ENCODE data around the gene CNTNAP2. TPM values are rescaled to one million over a fixed set of nuclear protein-coding genes. Genes with fewer than 3 reads are reported as not detected.
A peak's percentile ranks its signal among the peaks of the same experiment; 100 is the strongest.

Gene CNTNAP2
- total and polyA plus RNA-seq, 2 experiments from 2014 or later, result not detected

- Histone ChIP-seq H3K36me3 (ENCODE audit: low read depth) (no peaks in the 10 kb centered on the region), H3K4me2 (ENCODE audit: unreplicated experiment) (no peak overlapping the region), H3K27me3 (replicated peaks; ENCODE audit: insufficient read depth) (no peaks in the 10 kb centered on the region), H3F3A (ENCODE audit: insufficient read depth) (no peaks in the 10 kb centered on the region), H3K79me2 (ENCODE audit: insufficient read depth) (no peaks in the 10 kb centered on the region), H3K9ac (no peak overlapping the region), H3K9me2 (ENCODE audit: insufficient read depth) (no peaks in the 10 kb centered on the region), H2AFZ (no peak overlapping the region), H3K4me3 (no peak overlapping the region), H3K4me1 (ENCODE audit: insufficient read depth) (0 out of 2 replicates have a peak, but pooled peaks cover 4% of the 10 kb centered on the region), H3K9me3 (ENCODE audit: low read depth) (no peaks in the 10 kb centered on the region), H4K20me1 (ENCODE audit: insufficient read depth) (no peaks in the 10 kb centered on the region), H3K27ac (no peak overlapping the region)
- in situ Hi-C loops (cut with MboI), result no loop called here
- peak; percentile 5 for DNase-seq
- WGBS, 2 experiments (ENCODE audit: low coverage in 1 of 2, low lambda C conversion rate in 2 of 2, missing lambda C conversion rate in 2 of 2), result 26 to 31% methylated on average over 6 of the region's 6 CpGs
- TF ChIP-seq EZH2 (IDR thresholded peaks at IDR 0.05; ENCODE audit: insufficient read depth, poor library complexity, severe bottlenecking), result no peak
- no peak for TF ChIP-seq EZH2phosphoT487 (IDR thresholded peaks at IDR 0.05; ENCODE audit: insufficient read depth, low read depth)
Measured at GRCh38 chr7:147483634-147484292, 1367.2 kb downstream of the CNTNAP2 start.

GRCh38 chr7:147485660-147486210, 1369.1 kb downstream of the CNTNAP2 start:
- no peak overlapping the region for H3K9ac ChIP-seq
- no peaks in the 10 kb centered on the region for H4K20me1 ChIP-seq (ENCODE audit: insufficient read depth)
- 0 out of 2 replicates have a peak, but pooled peaks cover 4% of the 10 kb centered on the region for H3K4me1 ChIP-seq (ENCODE audit: insufficient read depth)
- DNase-seq, result no peak
- H3K4me3 ChIP-seq, result no peak overlapping the region
- no peak overlapping the region for H2AFZ ChIP-seq
- no peaks in the 10 kb centered on the region for H3K36me3 ChIP-seq (ENCODE audit: low read depth)
- H3K27me3 ChIP-seq (replicated peaks; ENCODE audit: insufficient read depth), result no peaks in the 10 kb centered on the region
- H3K4me2 ChIP-seq (ENCODE audit: unreplicated experiment), result no peak overlapping the region
- in situ Hi-C loops (cut with MboI), result no loop called here
- H3K9me2 ChIP-seq (ENCODE audit: insufficient read depth), result no peaks in the 10 kb centered on the region
- H3K79me2 ChIP-seq (ENCODE audit: insufficient read depth), result no peaks in the 10 kb centered on the region
- TF ChIP-seq EZH2 (IDR thresholded peaks at IDR 0.05; ENCODE audit: insufficient read depth, poor library complexity, severe bottlenecking) (no peak), EZH2phosphoT487 (IDR thresholded peaks at IDR 0.05; ENCODE audit: insufficient read depth, low read depth) (no peak)
- no peaks in the 10 kb centered on the region for H3F3A ChIP-seq (ENCODE audit: insufficient read depth)
- no peaks in the 10 kb centered on the region for H3K9me3 ChIP-seq (ENCODE audit: low read depth)
- WGBS, 2 experiments (ENCODE audit: low coverage in 1 of 2, low lambda C conversion rate in 2 of 2, missing lambda C conversion rate in 2 of 2), result 33 to 36% methylated on average over 4 of the region's 4 CpGs
- H3K27ac ChIP-seq, result no peak overlapping the region

- no peaks in the 10 kb centered on the region for H3K4me1 ChIP-seq (ENCODE audit: insufficient read depth)
- TF ChIP-seq EZH2 (IDR thresholded peaks at IDR 0.05; ENCODE audit: insufficient read depth, poor library complexity, severe bottlenecking) (no peak), EZH2phosphoT487 (IDR thresholded peaks at IDR 0.05; ENCODE audit: insufficient read depth, low read depth) (no peak)
- H2AFZ ChIP-seq, result no peak overlapping the region
- H3K79me2 ChIP-seq (ENCODE audit: insufficient read depth), result no peaks in the 10 kb centered on the region
- in situ Hi-C loops (cut with MboI), result no loop called here
- H3K9ac ChIP-seq, result no peak overlapping the region
- peak; percentile 63 for DNase-seq
- H3K27me3 ChIP-seq (replicated peaks; ENCODE audit: insufficient read depth), result no peaks in the 10 kb centered on the region
- no peaks in the 10 kb centered on the region for H4K20me1 ChIP-seq (ENCODE audit: insufficient read depth)
- no peaks in the 10 kb centered on the region for H3K36me3 ChIP-seq (ENCODE audit: low read depth)
- no peaks in the 10 kb centered on the region for H3K9me3 ChIP-seq (ENCODE audit: low read depth)
- H3K4me3 ChIP-seq, result no peak overlapping the region
- no peaks in the 10 kb centered on the region for H3F3A ChIP-seq (ENCODE audit: insufficient read depth)
- H3K27ac ChIP-seq, result peak overlapping the region; percentile 30; the same call in 1 of the 2 replicates
- WGBS, 2 experiments (ENCODE audit: low coverage in 1 of 2, low lambda C conversion rate in 2 of 2, missing lambda C conversion rate in 2 of 2), result 33 to 39% methylated on average over 4 of the region's 4 CpGs
- no peak overlapping the region for H3K4me2 ChIP-seq (ENCODE audit: unreplicated experiment)
- H3K9me2 ChIP-seq (ENCODE audit: insufficient read depth), result no peaks in the 10 kb centered on the region
Measured at GRCh38 chr7:147492606-147493005, 1376.0 kb downstream of the CNTNAP2 start.

GRCh38 chr7:147496209-147496608, 1379.6 kb downstream of the CNTNAP2 start:
- 13 to 45% methylated on average over 1 of the region's 1 CpG for WGBS, 2 experiments (ENCODE audit: low coverage in 1 of 2, low lambda C conversion rate in 2 of 2, missing lambda C conversion rate in 2 of 2)
- DNase-seq, result no peak
- H3K27me3 ChIP-seq (replicated peaks; ENCODE audit: insufficient read depth), result no peaks in the 10 kb centered on the region
- in situ Hi-C loops (cut with MboI), result no loop called here
- no peaks in the 10 kb centered on the region for H3K9me2 ChIP-seq (ENCODE audit: insufficient read depth)
- H3K27ac ChIP-seq, result no peak overlapping the region
- no peak overlapping the region for H2AFZ ChIP-seq
- H3K79me2 ChIP-seq (ENCODE audit: insufficient read depth), result no peaks in the 10 kb centered on the region
- no peak overlapping the region for H3K9ac ChIP-seq
- H3K4me1 ChIP-seq (ENCODE audit: insufficient read depth), result no peaks in the 10 kb centered on the region
- H3K9me3 ChIP-seq (ENCODE audit: low read depth), result no peaks in the 10 kb centered on the region
- TF ChIP-seq EZH2 (IDR thresholded peaks at IDR 0.05; ENCODE audit: insufficient read depth, poor library complexity, severe bottlenecking), result no peak
- TF ChIP-seq EZH2phosphoT487 (IDR thresholded peaks at IDR 0.05; ENCODE audit: insufficient read depth, low read depth), result no peak
- H3F3A ChIP-seq (ENCODE audit: insufficient read depth), result no peaks in the 10 kb centered on the region
- no peaks in the 10 kb centered on the region for H3K36me3 ChIP-seq (ENCODE audit: low read depth)
- no peaks in the 10 kb centered on the region for H4K20me1 ChIP-seq (ENCODE audit: insufficient read depth)
- no peak overlapping the region for H3K4me3 ChIP-seq
- H3K4me2 ChIP-seq (ENCODE audit: unreplicated experiment), result no peak overlapping the region

All from GM23248 (cell line).